Vagina (tissue), 2 donors: ENCODE results near the gene CSF1R. TPM values are rescaled to one million over a fixed set of nuclear protein-coding genes. Genes with fewer than 3 reads are reported as not detected.
"Not testable (repeated sequence)": the region's sequence is repeated elsewhere in the genome, so short reads cannot be mapped to it uniquely, and the experiment has no call there.

Source experiments
- DNase-seq, 2 donors: peaks; one replicate each; pipeline ENCODE4 v3.0.0-alpha.2; 2017; ENCODE audit errors: extremely low spot score in 2 of 2
- H3K27ac ChIP-seq: fragments of 200-600 bp; sonication (generic); one replicate; pipeline ENCODE4 v1.5.1; 2019
- H3K27me3 ChIP-seq: fragments of 200-600 bp; sonication (generic); one replicate; pipeline ENCODE4 v1.5.1; 2019
- H3K36me3 ChIP-seq, 2 donors: fragments of 200-600 bp; sonication (generic); one replicate each; pipeline ENCODE4 v1.5.1; 2017 to 2019
- H3K4me1 ChIP-seq: fragments of 200-600 bp; sonication (generic); one replicate; pipeline ENCODE4 v1.5.1; 2019
- H3K4me3 ChIP-seq, 2 donors: fragments of 200-600 bp; sonication (generic); 1 replicate in 1 of 2; 2 replicates in 1 of 2; pipeline ENCODE4 v1.5.1; 2016 to 2019
- H3K9me3 ChIP-seq: fragments of 200-600 bp; sonication (generic); one replicate; pipeline ENCODE4 v1.5.1; 2019
- CTCF ChIP-seq, 3 experiments: fragments of 450-650 bp in 2 of 3; fragments of 200-600 bp in 1 of 3; sonication (generic) in 1 of 3; IDR thresholded peaks; one replicate each; pipeline ENCODE4 v1.5.1; 2017 to 2019; ENCODE audit warnings: antibody characterized with exemption in 3 of 3, mild to moderate bottlenecking in 2 of 3, moderate library complexity in 2 of 3
- POLR2A ChIP-seq, 2 donors: fragments of 450-650 bp; IDR thresholded peaks; one replicate each; pipeline ENCODE4 v1.6.1; 2017; ENCODE audit warnings: antibody characterized with exemption in 2 of 2, mild to moderate bottlenecking in 2 of 2, moderate library complexity in 2 of 2
- POLR2AphosphoS5 ChIP-seq, 2 donors: sonication (generic); formaldehyde crosslinking; IDR thresholded peaks; one replicate each; pipeline ENCODE4 v1.9.0; 2017; ENCODE audit warnings: antibody characterized with exemption in 2 of 2, mild to moderate bottlenecking in 2 of 2, low read depth in 1 of 2; ENCODE audit not compliant: insufficient read depth in 1 of 2
- intact Hi-C: fragments of 100-400 bp; cut with DNase I; formaldehyde crosslinking; loops from one replicate; pipeline ENCODE4 v1.15.1; 2023
- total RNA-seq: library from RNA; depleted of rRNA; stranded (reverse); fragments of >200 nt; gene quantifications from one replicate; pipeline ENCODE4 v1.2.3, GENCODE V29; 2016

Gene CSF1R
- total RNA-seq, 1 donor from 2014 or later = 21.4 TPM

- DNase-seq = no peak
- Histone ChIP-seq H3K9me3 (no peaks in the 10 kb centered on the region), H3K36me3 (peaks cover 0 to 82% of the 10 kb centered on the region in 2 donors), H3K4me3 (no peak overlapping the region), H3K27me3 (no peaks in the 10 kb centered on the region), H3K27ac (no peak overlapping the region), H3K4me1 (peaks cover 17% of the 10 kb centered on the region)
- intact Hi-C loops = no loop called here
- TF ChIP-seq POLR2AphosphoS5 (IDR thresholded peaks at IDR 0.05; ENCODE audit: insufficient read depth in 1 of 2, low read depth in 1 of 2) (no peak), CTCF (IDR thresholded peaks at IDR 0.05) (no peak), POLR2A (IDR thresholded peaks at IDR 0.05) (no peak)
Measured at GRCh38 chr5:150038547-150038946, 47.8 kb downstream of the CSF1R start.

GRCh38 chr5:150036513-150036912 lies 49.8 kb downstream of the CSF1R start:
- H3K36me3 ChIP-seq = peaks cover 3 to 81% of the 10 kb centered on the region in 2 donors
- H3K4me3 ChIP-seq = no peak overlapping the region
- intact Hi-C loops = no loop called here
- no peaks in the 10 kb centered on the region for H3K9me3 ChIP-seq
- no peak for DNase-seq
- peaks cover 8% of the 10 kb centered on the region for H3K4me1 ChIP-seq
- H3K27me3 ChIP-seq = no peaks in the 10 kb centered on the region
- H3K27ac ChIP-seq = no peak overlapping the region
- TF ChIP-seq POLR2A (IDR thresholded peaks at IDR 0.05) = no peak
- TF ChIP-seq POLR2AphosphoS5 (IDR thresholded peaks at IDR 0.05; ENCODE audit: insufficient read depth in 1 of 2, low read depth in 1 of 2) = no peak
- TF ChIP-seq CTCF (IDR thresholded peaks at IDR 0.05) = no peak

- DNase-seq = no peak
- Histone ChIP-seq H3K27me3 (no peaks in the 10 kb centered on the region), H3K27ac (no peak overlapping the region), H3K36me3 (peaks cover 7 to 80% of the 10 kb centered on the region in 2 donors), H3K9me3 (no peaks in the 10 kb centered on the region), H3K4me3 (no peak overlapping the region), H3K4me1 (peaks cover 8% of the 10 kb centered on the region)
- TF ChIP-seq CTCF (IDR thresholded peaks at IDR 0.05) (no peak), POLR2AphosphoS5 (IDR thresholded peaks at IDR 0.05; ENCODE audit: insufficient read depth in 1 of 2, low read depth in 1 of 2) (no peak), POLR2A (IDR thresholded peaks at IDR 0.05) (no peak)
- intact Hi-C loops = no loop called here
Measured at GRCh38 chr5:150035139-150035895, 51.0 kb downstream of the CSF1R start.

GRCh38 chr5:150034662-150035061 lies 51.7 kb downstream of the CSF1R start:
- TF ChIP-seq POLR2A (IDR thresholded peaks at IDR 0.05) = no peak
- no peak for TF ChIP-seq CTCF (IDR thresholded peaks at IDR 0.05)
- TF ChIP-seq POLR2AphosphoS5 (IDR thresholded peaks at IDR 0.05; ENCODE audit: insufficient read depth in 1 of 2, low read depth in 1 of 2) = no peak
- no peak overlapping the region for H3K27ac ChIP-seq
- no peaks in the 10 kb centered on the region for H3K27me3 ChIP-seq
- intact Hi-C loops = no loop called here
- H3K9me3 ChIP-seq = no peaks in the 10 kb centered on the region
- peaks cover 8% of the 10 kb centered on the region for H3K4me1 ChIP-seq
- H3K36me3 ChIP-seq = peaks cover 7 to 76% of the 10 kb centered on the region in 2 donors
- no peak overlapping the region for H3K4me3 ChIP-seq
- DNase-seq = no peak

- peaks cover 8% of the 10 kb centered on the region for H3K4me1 ChIP-seq
- H3K4me3 ChIP-seq = no peak overlapping the region
- peaks cover 7 to 63% of the 10 kb centered on the region in 2 donors for H3K36me3 ChIP-seq
- no peak overlapping the region for H3K27ac ChIP-seq
- H3K27me3 ChIP-seq = no peaks in the 10 kb centered on the region
- no peaks in the 10 kb centered on the region for H3K9me3 ChIP-seq
- intact Hi-C loops = no loop called here
- no peak for DNase-seq
- TF ChIP-seq POLR2A (IDR thresholded peaks at IDR 0.05) (no peak), CTCF (IDR thresholded peaks at IDR 0.05) (no peak)
Measured at GRCh38 chr5:150033334-150033733, 53.0 kb downstream of the CSF1R start.

GRCh38 chr5:150028047-150028446 lies 58.3 kb downstream of the CSF1R start:
- H3K4me3 ChIP-seq, H3K27me3 ChIP-seq, H3K4me1 ChIP-seq, H3K27ac ChIP-seq, H3K9me3 ChIP-seq, DNase-seq, intact Hi-C loops: not testable (repeated sequence)
- peaks cover 7 to 69% of the 10 kb centered on the region in 2 donors for H3K36me3 ChIP-seq
